CD4-positive, alpha-beta T cell treated with Interferon alpha-2 for 1 hour (primary cell): Measurements from ENCODE around the gene SPATA33.

Experiments used
- DNase-seq, 2 donors: peaks; one replicate each; pipeline ENCODE4 v3.0.0-alpha.2; 2020 to 2022

The SPATA33 gene

DNA sequence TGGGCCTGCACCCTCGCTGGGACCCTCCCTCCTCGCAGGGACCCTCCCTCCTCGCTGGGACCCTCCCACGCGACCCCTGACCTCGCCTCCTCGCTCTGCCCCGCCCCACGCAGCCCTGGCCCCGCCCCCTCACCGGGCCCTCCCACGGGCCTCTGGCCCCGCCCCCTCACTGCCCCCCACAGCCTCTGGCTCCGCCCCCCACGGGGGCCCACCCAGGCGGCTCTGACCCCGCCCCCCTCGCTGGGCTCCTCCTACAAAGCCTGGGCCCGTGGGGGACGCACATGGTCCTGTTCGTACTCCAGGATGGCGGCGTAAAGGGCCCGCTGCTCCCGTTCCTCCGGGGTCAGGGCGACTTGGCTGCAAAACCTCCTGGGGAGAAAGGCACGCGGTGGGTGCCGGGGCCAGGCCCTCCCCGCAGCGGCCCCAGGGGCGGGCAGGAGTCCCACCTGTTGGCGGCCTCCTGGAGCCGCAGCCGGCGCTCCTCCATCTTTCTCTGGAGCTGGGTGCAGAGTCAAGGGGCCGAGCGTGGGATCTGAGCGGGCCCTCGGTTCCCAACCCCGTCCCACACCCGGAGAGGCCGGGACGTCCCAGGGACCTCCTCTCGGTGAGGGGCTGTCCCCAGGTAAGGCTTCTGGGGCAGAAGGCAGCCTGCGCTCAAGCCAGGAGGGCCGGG is 54.1 kb downstream of the SPATA33 start:
- peak; percentile 70 to 74 for DNase-seq

DNA sequence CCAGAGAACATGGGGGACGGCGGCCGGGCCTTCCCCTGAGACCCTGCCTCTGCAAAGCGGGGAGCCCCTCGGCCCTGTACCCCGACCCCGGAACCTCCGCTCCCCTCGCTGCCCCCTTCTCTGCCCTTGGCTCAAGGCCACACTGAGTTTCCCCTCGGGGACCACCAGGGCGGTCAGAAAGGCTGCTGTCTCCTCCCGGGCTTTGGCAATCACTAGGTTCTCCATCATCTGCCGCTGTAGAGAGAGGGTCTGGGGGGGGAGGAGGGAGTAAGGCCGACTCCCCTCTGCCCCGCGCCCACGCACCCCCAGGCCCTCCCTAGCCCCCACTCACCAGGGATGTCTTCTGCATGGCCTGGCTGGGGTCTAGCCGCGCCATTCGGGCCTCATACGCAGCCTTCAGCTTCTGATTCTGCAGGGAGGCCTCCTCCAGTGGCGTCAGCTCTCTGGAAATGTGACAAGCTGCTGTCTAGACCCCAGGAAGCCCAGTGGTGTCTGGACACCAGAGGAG is 54.7 kb downstream of the SPATA33 start:
- no peak for DNase-seq

DNA sequence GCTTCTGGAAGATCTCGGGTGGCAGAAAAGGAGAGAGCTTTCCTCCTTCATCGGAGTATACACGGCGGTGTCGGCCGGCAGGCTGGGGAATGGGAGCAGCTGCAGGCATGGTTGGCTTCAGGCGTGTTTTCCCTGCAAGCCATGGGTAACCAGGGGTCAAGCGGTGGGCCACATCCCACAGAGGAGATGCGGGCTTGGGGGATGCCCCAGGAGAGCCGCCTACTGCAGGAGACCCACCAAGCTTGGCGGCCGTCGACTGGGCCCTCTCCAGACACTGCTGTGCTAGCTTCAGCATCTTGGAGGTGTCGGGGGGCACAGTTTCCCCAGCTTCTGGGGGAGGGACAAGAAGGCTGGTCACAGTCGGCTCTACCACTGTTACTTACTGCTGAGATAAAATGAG is 58.9 kb downstream of the SPATA33 start:
- DNase-seq, result no peak

DNA sequence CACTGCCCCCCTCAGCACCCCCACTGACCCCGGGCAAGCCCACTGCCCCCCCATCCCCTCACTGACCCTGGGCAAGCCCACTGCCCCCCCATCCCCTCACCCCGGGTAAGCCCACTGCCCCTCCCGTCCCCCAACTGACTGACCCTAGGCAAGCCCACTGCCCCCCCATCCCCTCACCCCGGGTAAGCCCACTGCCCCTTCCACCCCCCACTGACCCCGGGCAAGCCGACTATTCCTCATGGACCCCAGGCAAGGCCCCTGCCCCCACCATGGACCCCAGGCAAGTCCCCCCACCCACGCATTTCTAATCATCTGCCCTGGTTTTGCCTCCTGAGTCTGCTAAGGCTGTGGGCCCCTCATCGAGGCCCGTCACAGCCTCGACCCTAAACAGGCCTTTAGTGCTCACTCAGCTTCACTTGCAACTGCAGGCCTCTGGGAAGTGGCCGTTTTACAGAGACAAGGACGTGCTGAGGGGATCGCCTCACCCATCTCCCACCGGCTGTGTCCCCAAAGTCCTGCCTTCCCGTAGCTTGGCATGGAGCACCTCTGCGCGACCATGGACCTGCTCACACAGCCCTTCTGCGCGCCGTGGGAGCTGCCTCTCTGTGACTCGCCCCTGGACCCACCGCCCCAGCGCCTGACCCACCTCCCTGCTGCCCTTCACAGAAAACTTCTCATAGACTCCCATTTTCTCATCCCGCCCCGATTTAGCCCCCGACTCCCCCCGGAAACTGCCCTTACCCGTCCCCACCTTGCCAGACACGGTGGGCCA is 59.5 kb downstream of the SPATA33 start:
- no peak for DNase-seq

DNA sequence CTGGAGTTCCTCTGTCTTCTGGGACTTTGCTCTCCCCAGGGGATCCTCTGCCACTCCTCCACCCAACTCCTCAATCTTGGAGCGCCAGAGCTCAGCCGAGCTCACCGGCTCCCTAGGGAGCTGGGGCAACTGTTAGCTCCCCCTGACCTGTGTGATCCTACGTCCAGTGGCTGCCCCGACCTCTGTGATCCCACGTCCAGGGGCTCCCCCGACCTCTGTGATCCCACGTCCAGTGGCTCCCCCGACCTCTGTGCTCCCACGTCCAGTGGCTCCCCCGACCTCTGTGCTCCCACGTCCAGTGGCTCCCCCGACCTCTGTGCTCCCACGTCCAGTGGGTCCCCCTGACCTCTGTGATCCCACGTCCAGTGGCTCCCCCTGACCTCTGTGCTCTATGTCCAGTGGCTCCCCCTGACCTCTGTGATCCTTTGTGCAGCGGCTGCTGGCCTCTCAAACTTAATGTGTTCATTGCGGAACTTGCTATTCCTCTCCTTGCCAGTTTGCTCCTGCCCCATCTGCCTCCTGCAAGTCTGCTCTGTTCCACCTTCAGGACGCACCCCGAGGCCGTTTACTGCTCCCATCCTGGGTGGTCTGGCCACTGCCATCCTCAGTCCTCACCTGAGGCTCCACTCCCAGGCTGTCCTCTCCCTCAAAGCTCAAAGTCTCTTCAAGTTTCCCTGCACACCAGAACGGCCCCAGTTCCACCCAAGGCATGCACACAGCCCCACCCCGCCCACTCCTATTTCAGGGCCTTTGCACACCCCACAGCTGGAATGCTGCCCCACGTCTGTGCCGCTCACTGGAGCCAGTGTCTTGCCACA is 60.3 kb downstream of the SPATA33 start:
- DNase-seq, result no peak
